Glutamatergic neuron (in vitro differentiated cells): ENCODE measurements around the gene FAM200C. TPM values are rescaled to one million over a fixed set of nuclear protein-coding genes. Genes with fewer than 3 reads are reported as not detected.
A peak's percentile ranks its signal among the peaks of the same experiment; 100 is the strongest.

Experiments used
- DNase-seq: peaks from one replicate; pipeline ENCODE4 v3.0.0; 2022
- H3K27ac Mint-ChIP-seq: one replicate; pipeline ENCODE4 v1.8.0; 2020; ENCODE audit warnings: mild to moderate bottlenecking, mixed read lengths, inconsistent platforms; ENCODE audit not compliant: unreplicated experiment
- H3K27me3 Mint-ChIP-seq: one replicate; pipeline ENCODE4 v1.8.0; 2020; ENCODE audit warnings: mild to moderate bottlenecking, moderate library complexity, mixed read lengths, inconsistent platforms; ENCODE audit not compliant: unreplicated experiment
- H3K36me3 Mint-ChIP-seq: one replicate; pipeline ENCODE4 v1.8.0; 2020; ENCODE audit warnings: mild to moderate bottlenecking, mixed read lengths, inconsistent platforms; ENCODE audit not compliant: unreplicated experiment
- H3K4me1 Mint-ChIP-seq: one replicate; pipeline ENCODE4 v1.8.0; 2020; ENCODE audit warnings: mild to moderate bottlenecking, low read depth, mixed read lengths, inconsistent platforms; ENCODE audit not compliant: unreplicated experiment
- H3K4me3 Mint-ChIP-seq: one replicate; pipeline ENCODE4 v1.8.0; 2020; ENCODE audit warnings: mild to moderate bottlenecking, mixed read lengths, inconsistent platforms; ENCODE audit not compliant: unreplicated experiment
- H3K9me3 Mint-ChIP-seq: one replicate; pipeline ENCODE4 v1.8.0; 2020; ENCODE audit warnings: mild to moderate bottlenecking, moderate library complexity, mixed read lengths, inconsistent platforms; ENCODE audit not compliant: unreplicated experiment
- total RNA-seq: library from RNA; stranded (reverse); fragmentation: NEBNext Ultra II Directional; extraction: Animal tissue kit (Norgen Biotek cat#: 25700); gene quantifications from one replicate; pipeline ENCODE4 v1.2.1, GENCODE V29; 2021; ENCODE audit not compliant: unreplicated experiment
- TF ChIP-seq, protein P1 (sequence below): fragments of 200-600 bp; sonication (generic); IDR thresholded peaks from one replicate; pipeline ENCODE4 v1.5.0; 2021; ENCODE audit not compliant: partially characterized antibody, unreplicated experiment

Gene FAM200C
- total RNA-seq, 1 donor from 2014 or later, result 5.1 TPM

DNA sequence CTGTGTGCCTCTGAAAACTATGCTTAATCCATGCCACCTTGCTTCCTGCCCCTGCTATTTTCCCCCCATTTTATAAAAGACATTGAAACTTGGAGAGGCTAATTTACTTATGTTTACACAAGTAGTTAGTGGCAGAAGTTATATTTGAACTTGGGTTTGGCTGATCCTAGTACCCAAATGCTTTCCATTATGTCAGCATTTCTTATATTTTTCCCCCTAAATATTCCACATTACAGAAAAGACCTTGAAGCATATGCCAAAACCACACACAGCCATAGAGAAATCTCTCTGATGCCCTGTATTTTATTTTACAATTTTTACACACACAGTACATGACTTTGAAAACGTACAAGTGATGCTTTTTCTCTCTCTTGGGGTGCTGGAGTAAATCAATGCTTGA is 40.6 kb downstream of the FAM200C start:
- no peak for DNase-seq
- H3K36me3 Mint-ChIP-seq, result no peaks in the 10 kb centered on the region
- peaks cover 15% of the 10 kb centered on the region for H3K4me1 Mint-ChIP-seq
- TF ChIP-seq, protein P1, sequence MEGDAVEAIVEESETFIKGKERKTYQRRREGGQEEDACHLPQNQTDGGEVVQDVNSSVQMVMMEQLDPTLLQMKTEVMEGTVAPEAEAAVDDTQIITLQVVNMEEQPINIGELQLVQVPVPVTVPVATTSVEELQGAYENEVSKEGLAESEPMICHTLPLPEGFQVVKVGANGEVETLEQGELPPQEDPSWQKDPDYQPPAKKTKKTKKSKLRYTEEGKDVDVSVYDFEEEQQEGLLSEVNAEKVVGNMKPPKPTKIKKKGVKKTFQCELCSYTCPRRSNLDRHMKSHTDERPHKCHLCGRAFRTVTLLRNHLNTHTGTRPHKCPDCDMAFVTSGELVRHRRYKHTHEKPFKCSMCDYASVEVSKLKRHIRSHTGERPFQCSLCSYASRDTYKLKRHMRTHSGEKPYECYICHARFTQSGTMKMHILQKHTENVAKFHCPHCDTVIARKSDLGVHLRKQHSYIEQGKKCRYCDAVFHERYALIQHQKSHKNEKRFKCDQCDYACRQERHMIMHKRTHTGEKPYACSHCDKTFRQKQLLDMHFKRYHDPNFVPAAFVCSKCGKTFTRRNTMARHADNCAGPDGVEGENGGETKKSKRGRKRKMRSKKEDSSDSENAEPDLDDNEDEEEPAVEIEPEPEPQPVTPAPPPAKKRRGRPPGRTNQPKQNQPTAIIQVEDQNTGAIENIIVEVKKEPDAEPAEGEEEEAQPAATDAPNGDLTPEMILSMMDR, result no peak
- peaks cover 7% of the 10 kb centered on the region for H3K27me3 Mint-ChIP-seq
- H3K9me3 Mint-ChIP-seq, result peaks cover 9% of the 10 kb centered on the region
- no peak overlapping the region for H3K4me3 Mint-ChIP-seq
- no peak overlapping the region for H3K27ac Mint-ChIP-seq

GRCh38 chr5:160357861-160358411 is 41.9 kb downstream of the FAM200C start:
- Mint-ChIP-seq H3K4me1 (peaks cover 15% of the 10 kb centered on the region), H3K36me3 (no peaks in the 10 kb centered on the region), H3K27ac (peak overlapping the region; percentile 77), H3K4me3 (no peak overlapping the region), H3K27me3 (peaks cover 9% of the 10 kb centered on the region), H3K9me3 (peaks cover 9% of the 10 kb centered on the region)
- TF ChIP-seq, protein P1, result no peak
- DNase-seq, result no peak

- Mint-ChIP-seq H3K4me1 (peaks cover 15% of the 10 kb centered on the region), H3K27me3 (peaks cover 9% of the 10 kb centered on the region), H3K36me3 (no peaks in the 10 kb centered on the region), H3K9me3 (peaks cover 9% of the 10 kb centered on the region), H3K4me3 (no peak overlapping the region), H3K27ac (peak overlapping the region; percentile 77)
- no peak for DNase-seq
- TF ChIP-seq, protein P1, result no peak
Observed at GRCh38 chr5:160357394-160357793, 42.5 kb downstream of the FAM200C start.

DNA sequence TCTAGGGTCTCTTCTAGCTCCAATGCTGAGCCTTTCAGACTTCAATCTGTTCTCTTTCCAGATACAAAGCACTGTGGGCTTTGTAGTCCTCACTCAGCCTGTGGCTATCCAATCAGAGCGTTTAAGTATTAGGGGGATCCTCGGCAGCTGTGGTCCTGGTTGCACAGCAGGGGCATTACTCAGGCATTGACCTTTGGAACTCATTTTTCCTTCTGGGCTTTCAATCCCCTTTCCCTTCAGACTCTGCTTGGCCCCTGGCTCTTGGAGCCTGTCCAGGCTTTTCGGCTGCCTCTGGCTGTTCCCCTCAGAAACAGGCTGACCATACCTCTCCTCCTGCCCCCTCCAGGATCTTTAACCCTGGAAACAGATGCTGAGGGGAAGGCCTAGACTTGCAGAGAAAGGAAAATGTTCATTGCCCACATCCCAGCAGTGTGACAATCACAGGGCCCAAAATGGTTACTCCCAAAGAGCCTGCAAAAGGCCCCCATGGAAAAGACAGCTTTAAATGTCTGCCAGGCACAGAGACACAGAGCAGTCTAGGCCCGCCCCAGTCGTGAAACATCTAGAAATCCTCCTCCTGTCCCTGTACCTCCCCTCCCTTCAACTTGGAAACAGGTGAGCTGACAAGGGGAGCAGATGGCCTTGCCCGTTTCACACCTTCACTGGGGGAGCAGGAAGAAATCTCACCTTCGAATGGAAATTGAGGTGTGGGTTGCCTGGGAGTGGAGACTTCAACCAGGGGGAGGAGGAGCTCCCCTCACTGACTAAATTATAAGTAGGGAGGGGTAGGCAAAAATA is 43.1 kb downstream of the FAM200C start:
- H3K27me3 Mint-ChIP-seq, result peaks cover 8% of the 10 kb centered on the region
- no peak for DNase-seq
- H3K9me3 Mint-ChIP-seq, result peaks cover 9% of the 10 kb centered on the region
- H3K4me1 Mint-ChIP-seq, result peaks cover 15% of the 10 kb centered on the region
- TF ChIP-seq, protein P1, result no peak
- peak overlapping the region; percentile 38 for H3K4me3 Mint-ChIP-seq
- peak overlapping the region; percentile 77 for H3K27ac Mint-ChIP-seq
- no peaks in the 10 kb centered on the region for H3K36me3 Mint-ChIP-seq

- no peaks in the 10 kb centered on the region for H3K36me3 Mint-ChIP-seq
- H3K4me3 Mint-ChIP-seq, result no peak overlapping the region
- peaks cover 9% of the 10 kb centered on the region for H3K9me3 Mint-ChIP-seq
- H3K27me3 Mint-ChIP-seq, result peaks cover 5% of the 10 kb centered on the region
- no peak for DNase-seq
- H3K27ac Mint-ChIP-seq, result no peak overlapping the region
- TF ChIP-seq, protein P1, result no peak
- peaks cover 10% of the 10 kb centered on the region for H3K4me1 Mint-ChIP-seq
Observed at GRCh38 chr5:160354666-160355065, 45.2 kb downstream of the FAM200C start.
